Upper lobe of left lung (tissue), 6 donors: ENCODE measurements around the gene CPZ. TPM values are rescaled to one million over a fixed set of nuclear protein-coding genes. Genes with fewer than 3 reads are reported as not detected.

Experiments used
- ATAC-seq, 2 donors: fragments of 200-7000 bp; cut with Tn5 transposase; one replicate each; pipeline ENCODE4 v1.9.1; 2022; ENCODE audit warnings: mild to moderate bottlenecking in 2 of 2, moderate library complexity in 2 of 2; ENCODE audit not compliant: low FRiP score in 2 of 2
- DNase-seq, 2 donors: peaks; one replicate each; pipeline ENCODE4 v3.0.0-alpha.2; 2019 to 2020
- H3K27ac ChIP-seq, 4 donors: fragments of 200-600 bp; sonication (generic); one replicate each; pipeline ENCODE4 v1.5.1; 2016 to 2019
- H3K27me3 ChIP-seq, 4 donors: fragments of 200-600 bp; sonication (generic); one replicate each; pipeline ENCODE4 v1.5.1; 2017 to 2019
- H3K36me3 ChIP-seq, 4 donors: fragments of 200-600 bp; sonication (generic); one replicate each; pipeline ENCODE4 v1.5.1; 2016 to 2019
- H3K4me1 ChIP-seq, 4 donors: fragments of 200-600 bp; sonication (generic); one replicate each; pipeline ENCODE4 v1.5.1; 2018 to 2019
- H3K4me3 ChIP-seq, 4 donors: fragments of 200-600 bp; sonication (generic); one replicate each; pipeline ENCODE4 v1.5.1; 2017 to 2019; ENCODE audit warnings: mild to moderate bottlenecking in 2 of 4, moderate library complexity in 1 of 4
- H3K9me3 ChIP-seq, 4 donors: fragments of 200-600 bp; sonication (generic); one replicate each; pipeline ENCODE4 v1.5.1; 2018 to 2019
- EP300 ChIP-seq, 4 donors: sonication (generic); formaldehyde crosslinking; IDR thresholded peaks; one replicate each; pipeline ENCODE4 v1.5.1; 2017; ENCODE audit warnings: antibody characterized with exemption in 4 of 4, control low read depth in 2 of 4
- POLR2A ChIP-seq, 4 donors: fragments of 450-650 bp; IDR thresholded peaks; one replicate each; pipeline ENCODE4 v1.5.1; 2016 to 2017; ENCODE audit warnings: antibody characterized with exemption in 4 of 4, mild to moderate bottlenecking in 2 of 4
- POLR2AphosphoS5 ChIP-seq, 2 donors: sonication (generic); formaldehyde crosslinking; IDR thresholded peaks; one replicate each; pipeline ENCODE4 v1.5.1; 2017; ENCODE audit warnings: antibody characterized with exemption in 2 of 2
- WGBS, 2 donors: methylation state at CpG; one replicate each; pipeline ENCODE4 v1.1.5; 2017 to 2018; 5-methylcytosine and 5-hydroxymethylcytosine counted together
- total RNA-seq, 6 donors: library from RNA; depleted of rRNA in 4 of 6; stranded (reverse); fragments of >200 nt in 4 of 6; gene quantifications; one replicate each; pipeline versions ENCODE4 v1.1.0 to v1.2.1, GENCODE V29; 2016 to 2021
- TF ChIP-seq, protein P1 (sequence below), 6 experiments: fragments of 450-650 bp in 4 of 6; fragments of 200-600 bp in 2 of 6; sonication (generic) in 2 of 6; IDR thresholded peaks; one replicate each; pipeline ENCODE4 v1.5.1; 2016 to 2019; ENCODE audit warnings: antibody characterized with exemption in 6 of 6
- donor health status: DM: no; HTN: no; CAD: no; lungs with moderate emphysema.
- donor health status: DM: no; HTN: yes; CAD: no; lungs with severe emphysema.

Gene CPZ
- total RNA-seq, 6 donors from 2014 or later, result 0.78 to 8.6 (median 1.2) TPM; not detected in 2

- Histone ChIP-seq H3K4me3 (no peak overlapping the region), H3K4me1 (peaks cover 0 to 1% (median 0%) of the 10 kb centered on the region in 4 donors), H3K27ac (no peak overlapping the region), H3K36me3 (no peaks in the 10 kb centered on the region), H3K9me3 (no peaks in the 10 kb centered on the region), H3K27me3 (no peaks in the 10 kb centered on the region)
- ATAC-seq (no peak), DNase-seq (no peak)
- 85 to 93% methylated on average over 4 of the region's 4 CpGs for WGBS, 2 donors
- TF ChIP-seq, protein P1, sequence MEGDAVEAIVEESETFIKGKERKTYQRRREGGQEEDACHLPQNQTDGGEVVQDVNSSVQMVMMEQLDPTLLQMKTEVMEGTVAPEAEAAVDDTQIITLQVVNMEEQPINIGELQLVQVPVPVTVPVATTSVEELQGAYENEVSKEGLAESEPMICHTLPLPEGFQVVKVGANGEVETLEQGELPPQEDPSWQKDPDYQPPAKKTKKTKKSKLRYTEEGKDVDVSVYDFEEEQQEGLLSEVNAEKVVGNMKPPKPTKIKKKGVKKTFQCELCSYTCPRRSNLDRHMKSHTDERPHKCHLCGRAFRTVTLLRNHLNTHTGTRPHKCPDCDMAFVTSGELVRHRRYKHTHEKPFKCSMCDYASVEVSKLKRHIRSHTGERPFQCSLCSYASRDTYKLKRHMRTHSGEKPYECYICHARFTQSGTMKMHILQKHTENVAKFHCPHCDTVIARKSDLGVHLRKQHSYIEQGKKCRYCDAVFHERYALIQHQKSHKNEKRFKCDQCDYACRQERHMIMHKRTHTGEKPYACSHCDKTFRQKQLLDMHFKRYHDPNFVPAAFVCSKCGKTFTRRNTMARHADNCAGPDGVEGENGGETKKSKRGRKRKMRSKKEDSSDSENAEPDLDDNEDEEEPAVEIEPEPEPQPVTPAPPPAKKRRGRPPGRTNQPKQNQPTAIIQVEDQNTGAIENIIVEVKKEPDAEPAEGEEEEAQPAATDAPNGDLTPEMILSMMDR (IDR thresholded peaks at IDR 0.05), result no peak
- TF ChIP-seq POLR2AphosphoS5 (IDR thresholded peaks at IDR 0.05) (no peak), POLR2A (IDR thresholded peaks at IDR 0.05) (no peak), EP300 (IDR thresholded peaks at IDR 0.05) (no peak)
Measured at GRCh38 chr4:8552024-8552423, 40.5 kb upstream of the CPZ start.

DNA sequence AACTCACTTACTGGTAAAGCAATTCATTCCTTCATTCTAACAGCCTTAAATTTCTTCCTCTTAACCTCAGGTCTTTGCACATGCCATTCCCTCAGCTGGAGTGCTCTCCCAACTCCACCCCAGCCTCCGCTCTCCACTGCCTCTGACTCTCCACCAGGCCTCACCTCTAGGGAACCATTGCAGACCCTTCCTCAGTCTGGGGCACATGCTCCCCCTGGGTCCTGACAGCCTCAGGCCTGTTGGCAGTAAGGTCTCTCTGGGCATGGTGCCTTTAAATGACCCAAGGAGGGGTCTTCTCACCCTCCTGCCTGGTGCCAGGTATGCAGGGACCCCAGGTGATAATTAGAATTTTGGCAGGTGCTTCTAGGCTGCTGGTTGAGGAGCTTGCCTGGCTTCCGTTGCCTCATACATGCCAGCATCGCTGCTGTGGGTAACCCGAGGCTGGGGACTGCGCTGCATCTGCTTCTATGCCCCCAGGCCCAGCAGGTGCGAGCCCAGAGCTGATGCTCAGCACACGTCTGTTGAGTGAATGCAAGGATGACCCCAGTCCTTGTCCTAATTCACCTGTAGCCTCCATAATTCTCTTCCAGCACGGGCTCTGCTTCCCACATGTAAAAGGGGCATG lies 39.9 kb upstream of the CPZ start:
- ATAC-seq (no peak), DNase-seq (peak; percentile 7 to 33)
- Histone ChIP-seq H3K9me3 (no peaks in the 10 kb centered on the region), H3K36me3 (no peaks in the 10 kb centered on the region), H3K4me3 (no peak overlapping the region), H3K4me1 (no peaks in the 10 kb centered on the region), H3K27ac (no peak overlapping the region), H3K27me3 (no peaks in the 10 kb centered on the region)
- TF ChIP-seq POLR2A (IDR thresholded peaks at IDR 0.05) (no peak), POLR2AphosphoS5 (IDR thresholded peaks at IDR 0.05) (no peak), EP300 (IDR thresholded peaks at IDR 0.05) (no peak)
- TF ChIP-seq, protein P1 (IDR thresholded peaks at IDR 0.05), result no peak
- WGBS, 2 donors, result 87 to 93% methylated on average over 2 to 8 of the region's 8 CpGs

DNA sequence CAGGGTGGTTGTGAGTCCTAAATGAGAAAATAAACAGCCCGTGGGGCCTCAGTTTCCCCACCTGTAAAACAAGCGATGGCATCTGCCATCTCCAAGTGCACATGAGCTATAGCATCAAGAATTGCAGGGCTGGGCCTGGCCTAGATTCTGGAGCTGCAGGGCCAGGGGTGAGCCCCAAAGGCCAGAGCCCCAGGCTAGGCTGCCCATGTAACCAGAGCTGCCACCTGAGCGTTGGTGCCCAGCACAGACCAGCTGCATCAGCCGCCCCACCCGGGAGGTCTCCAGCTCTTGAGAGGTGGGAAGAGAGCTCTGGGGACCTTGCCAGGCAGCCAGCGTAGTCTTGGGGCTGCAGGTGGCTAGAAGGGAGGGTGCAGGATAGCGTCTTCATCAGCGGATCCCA lies 39.3 kb upstream of the CPZ start:
- Histone ChIP-seq H3K27ac (no peak overlapping the region), H3K4me1 (no peaks in the 10 kb centered on the region), H3K9me3 (no peaks in the 10 kb centered on the region), H3K27me3 (no peaks in the 10 kb centered on the region), H3K36me3 (no peaks in the 10 kb centered on the region), H3K4me3 (no peak overlapping the region)
- WGBS, 2 donors, result 90 to 100% methylated on average over 2 to 7 of the region's 8 CpGs
- DNase-seq (peak in 1 of 2 donors; percentile 52), ATAC-seq (no peak)
- no peak for TF ChIP-seq POLR2AphosphoS5 (IDR thresholded peaks at IDR 0.05)
- TF ChIP-seq, protein P1 (IDR thresholded peaks at IDR 0.05), result no peak
- no peak for TF ChIP-seq POLR2A (IDR thresholded peaks at IDR 0.05)
- no peak for TF ChIP-seq EP300 (IDR thresholded peaks at IDR 0.05)

- TF ChIP-seq POLR2AphosphoS5 (IDR thresholded peaks at IDR 0.05), result no peak
- TF ChIP-seq, protein P1 (IDR thresholded peaks at IDR 0.05), result no peak
- TF ChIP-seq POLR2A (IDR thresholded peaks at IDR 0.05), result no peak
- TF ChIP-seq EP300 (IDR thresholded peaks at IDR 0.05), result no peak
- H3K4me1 ChIP-seq, result no peaks in the 10 kb centered on the region
- no peaks in the 10 kb centered on the region for H3K9me3 ChIP-seq
- no peaks in the 10 kb centered on the region for H3K36me3 ChIP-seq
- no peak overlapping the region for H3K27ac ChIP-seq
- 74 to 90% methylated on average over 11 to 12 of the region's 12 CpGs for WGBS, 2 donors
- no peaks in the 10 kb centered on the region for H3K27me3 ChIP-seq
- ATAC-seq (no peak), DNase-seq (peak in 1 of 2 donors; percentile 4)
- no peak overlapping the region for H3K4me3 ChIP-seq
Measured at GRCh38 chr4:8553991-8554405, 38.6 kb upstream of the CPZ start.

DNA sequence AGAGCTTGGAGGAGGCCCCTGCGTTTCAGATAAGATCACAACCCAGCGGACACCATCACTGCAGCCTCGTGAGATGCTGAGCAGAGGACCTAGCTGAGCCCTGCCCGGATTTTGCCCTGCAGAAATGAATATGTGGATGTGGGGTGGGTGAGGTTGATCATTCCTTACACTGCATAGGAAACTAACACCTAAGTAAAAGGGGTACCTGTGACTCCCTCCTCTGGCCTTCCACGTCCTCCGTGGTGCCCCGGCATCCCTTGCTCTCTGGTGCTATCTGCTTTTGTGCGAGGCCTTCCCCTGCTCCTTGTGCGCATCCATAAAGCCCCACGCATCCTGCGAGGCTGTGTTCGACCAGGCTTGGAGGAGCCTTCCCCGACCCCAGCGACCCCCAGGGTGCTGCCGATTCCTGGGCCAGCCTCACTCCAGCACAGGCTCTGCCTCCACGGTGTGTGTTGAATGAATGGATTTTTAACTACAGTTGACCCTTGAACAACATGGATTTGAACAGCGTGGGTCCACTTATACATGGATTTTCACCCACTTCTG lies 37.9 kb upstream of the CPZ start:
- Histone ChIP-seq H3K36me3 (no peaks in the 10 kb centered on the region), H3K9me3 (no peaks in the 10 kb centered on the region), H3K27me3 (no peaks in the 10 kb centered on the region), H3K27ac (no peak overlapping the region), H3K4me1 (no peaks in the 10 kb centered on the region), H3K4me3 (no peak overlapping the region)
- 86 to 89% methylated on average over 15 to 17 of the region's 17 CpGs for WGBS, 2 donors
- TF ChIP-seq, protein P1 (IDR thresholded peaks at IDR 0.05), result no peak
- TF ChIP-seq EP300 (IDR thresholded peaks at IDR 0.05) (no peak), POLR2A (IDR thresholded peaks at IDR 0.05) (no peak), POLR2AphosphoS5 (IDR thresholded peaks at IDR 0.05) (no peak)
- no peak for ATAC-seq
- peak; percentile 8 to 55 for DNase-seq
